Fibroblast of skin of scalp (primary cell): ENCODE data around the gene ZDHHC6. TPM values are rescaled to one million over a fixed set of nuclear protein-coding genes. Genes with fewer than 3 reads are reported as not detected.
"Not testable (repeated sequence)": the region's sequence is repeated elsewhere in the genome, so short reads cannot be mapped to it uniquely, and the experiment has no call there.

Experiments
- DNase-seq: peaks from one replicate; pipeline ENCODE4 v3.0.0-alpha.2; 2013
- polyA plus RNA-seq, 2 experiments: library from polyadenylated mRNA; unstranded; fragments of 120-200 nt; gene quantifications; one replicate each; pipeline ENCODE4 v1.2.1, GENCODE V29; 2013; ENCODE audit not compliant: insufficient read length in 2 of 2

ZDHHC6 gene
- 32.6 TPM for polyA plus RNA-seq (2013, experiment 1 of 2; ENCODE audit: insufficient read length)
- 34.1 TPM for polyA plus RNA-seq (2013, experiment 2 of 2; ENCODE audit: insufficient read length)

- DNase-seq = peak; percentile 86
Observed at GRCh38 chr10:112446855-112447619, at the start of gene ZDHHC6, which contains the start of gene VTI1A. ZDHHC6 (minus strand) TSS chr10:112446914; CDS start chr10:112445436, 1,478 bp downstream. VTI1A (plus strand) TSS chr10:112447215; CDS start chr10:112447374, 159 bp downstream.

GRCh38 chr10:112492736-112493135 is 46.0 kb upstream of the ZDHHC6 start:
- no peak for DNase-seq

GRCh38 chr10:112491144-112491543 is 44.4 kb upstream of the ZDHHC6 start:
- DNase-seq = peak; percentile 36

- peak; percentile 49 for DNase-seq
Observed at GRCh38 chr10:112490545-112490944, 43.8 kb upstream of the ZDHHC6 start.

- no peak for DNase-seq
Observed at GRCh38 chr10:112487964-112488363, 41.2 kb upstream of the ZDHHC6 start.

GRCh38 chr10:112484399-112484798 is 37.7 kb upstream of the ZDHHC6 start:
- no peak for DNase-seq

GRCh38 chr10:112481602-112482001 is 34.9 kb upstream of the ZDHHC6 start:
- no peak for DNase-seq

- DNase-seq = peak; percentile 47
Observed at GRCh38 chr10:112475575-112476218, 29.0 kb upstream of the ZDHHC6 start.

GRCh38 chr10:112471878-112472487 is 25.3 kb upstream of the ZDHHC6 start:
- DNase-seq = peak; percentile 45

GRCh38 chr10:112467541-112468075 is 20.9 kb upstream of the ZDHHC6 start:
- no peak for DNase-seq

- no peak for DNase-seq
Observed at GRCh38 chr10:112466802-112467201, 20.1 kb upstream of the ZDHHC6 start.

- no peak for DNase-seq
Observed at GRCh38 chr10:112465299-112465883, 18.7 kb upstream of the ZDHHC6 start.

GRCh38 chr10:112464074-112464473 is 17.4 kb upstream of the ZDHHC6 start:
- not testable (repeated sequence) for DNase-seq

GRCh38 chr10:112461029-112461887 is 14.5 kb upstream of the ZDHHC6 start:
- DNase-seq = peak; percentile 91

GRCh38 chr10:112460366-112460765 is 13.7 kb upstream of the ZDHHC6 start:
- DNase-seq = no peak

GRCh38 chr10:112456533-112456932 is 9.8 kb upstream of the ZDHHC6 start:
- no peak for DNase-seq

- DNase-seq = no peak
Observed at GRCh38 chr10:112454910-112455779, 8.4 kb upstream of the ZDHHC6 start.

GRCh38 chr10:112448888-112449287 is 2.2 kb upstream of the ZDHHC6 start:
- DNase-seq = no peak

- DNase-seq = no peak
Observed at GRCh38 chr10:112447620-112447928, 860 bp upstream of the ZDHHC6 start.

- DNase-seq = no peak
Observed at GRCh38 chr10:112446055-112446854, 459 bp downstream of the ZDHHC6 start.
